HEK293 (cell line): ENCODE results near the gene HHAT.
A peak's percentile ranks its signal among the peaks of the same experiment; 100 is the strongest.

Experiments used
- BCL11B ChIP-seq: fragments of 450-650 bp; formaldehyde crosslinking; IDR thresholded peaks from 2 replicates; pipeline ENCODE4 v1.5.1; 2016; ENCODE audit warnings: low read depth, missing biosample characterization, missing genetic modification characterization
- CTCF ChIP-seq: fragments of 450-650 bp; formaldehyde crosslinking; IDR thresholded peaks from 2 replicates; pipeline ENCODE4 v1.5.1; 2016; ENCODE audit warnings: missing biosample characterization, missing genetic modification characterization
- GLIS2 ChIP-seq: fragments of 450-650 bp; formaldehyde crosslinking; IDR thresholded peaks from 2 replicates; pipeline ENCODE4 v1.5.1; 2016; ENCODE audit warnings: missing biosample characterization, missing genetic modification characterization
- PATZ1 ChIP-seq: fragments of 450-650 bp; formaldehyde crosslinking; IDR thresholded peaks from 2 replicates; pipeline ENCODE4 v1.5.1; 2016; ENCODE audit warnings: missing biosample characterization, missing genetic modification characterization
- SALL2 ChIP-seq: fragments of 450-650 bp; formaldehyde crosslinking; IDR thresholded peaks from 2 replicates; pipeline ENCODE4 v1.5.0; 2017; ENCODE audit warnings: missing biosample characterization, mild to moderate bottlenecking, missing genetic modification characterization, borderline replicate concordance
- SETDB1 ChIP-seq: IDR thresholded peaks from one replicate; pipeline ENCODE4 v1.6.1; 2017; ENCODE audit warnings: mild to moderate bottlenecking, low read length, moderate library complexity, mixed read lengths; ENCODE audit not compliant: insufficient read length
- ZBTB10 ChIP-seq: fragments of 450-650 bp; formaldehyde crosslinking; IDR thresholded peaks from 2 replicates; pipeline ENCODE4 v1.5.1; 2016; ENCODE audit warnings: missing biosample characterization, missing genetic modification characterization
- ZBTB17 ChIP-seq: fragments of 450-650 bp; formaldehyde crosslinking; IDR thresholded peaks from 2 replicates; pipeline ENCODE4 v1.5.1; 2016; ENCODE audit warnings: missing biosample characterization, missing genetic modification characterization
- ZBTB21 ChIP-seq: fragments of 450-650 bp; formaldehyde crosslinking; IDR thresholded peaks from 2 replicates; pipeline ENCODE4 v1.5.1; 2017; ENCODE audit warnings: missing biosample characterization, missing genetic modification characterization
- ZFP37 ChIP-seq: fragments of 450-650 bp; formaldehyde crosslinking; IDR thresholded peaks from 2 replicates; pipeline ENCODE4 v1.5.1; 2016; ENCODE audit warnings: missing biosample characterization, missing genetic modification characterization
- ZFP69B ChIP-seq: fragments of 450-650 bp; formaldehyde crosslinking; IDR thresholded peaks from 2 replicates; pipeline ENCODE4 v1.5.1; 2016; ENCODE audit warnings: missing biosample characterization, missing genetic modification characterization
- ZNF138 ChIP-seq: fragments of 450-650 bp; formaldehyde crosslinking; IDR thresholded peaks from 2 replicates; pipeline ENCODE4 v1.5.1; 2016; ENCODE audit warnings: missing biosample characterization, missing genetic modification characterization, borderline replicate concordance
- ZNF169 ChIP-seq: fragments of 450-650 bp; formaldehyde crosslinking; IDR thresholded peaks from 2 replicates; pipeline ENCODE4 v1.5.1; 2016; ENCODE audit warnings: missing biosample characterization, missing genetic modification characterization
- ZNF2 ChIP-seq: fragments of 450-650 bp; formaldehyde crosslinking; IDR thresholded peaks from 2 replicates; pipeline ENCODE4 v1.5.1; 2016; ENCODE audit warnings: missing biosample characterization, missing genetic modification characterization
- ZNF214 ChIP-seq: fragments of 450-650 bp; formaldehyde crosslinking; IDR thresholded peaks from 2 replicates; pipeline ENCODE4 v1.5.1; 2017; ENCODE audit warnings: missing biosample characterization, mild to moderate bottlenecking, missing genetic modification characterization, borderline replicate concordance
- ZNF221 ChIP-seq: fragments of 450-650 bp; formaldehyde crosslinking; IDR thresholded peaks from 2 replicates; pipeline ENCODE4 v1.5.1; 2017; ENCODE audit warnings: missing biosample characterization, missing genetic modification characterization, borderline replicate concordance
- ZNF239 ChIP-seq: fragments of 450-650 bp; formaldehyde crosslinking; IDR thresholded peaks from 2 replicates; pipeline ENCODE4 v1.5.1; 2016; ENCODE audit warnings: missing biosample characterization, missing genetic modification characterization
- ZNF248 ChIP-seq: fragments of 450-650 bp; formaldehyde crosslinking; IDR thresholded peaks from 2 replicates; pipeline ENCODE4 v1.5.1; 2017; ENCODE audit warnings: missing biosample characterization, missing genetic modification characterization
- ZNF398 ChIP-seq: fragments of 450-650 bp; formaldehyde crosslinking; IDR thresholded peaks from 2 replicates; pipeline ENCODE4 v1.5.1; 2017; ENCODE audit warnings: missing biosample characterization, missing genetic modification characterization
- ZNF426 ChIP-seq: fragments of 450-650 bp; formaldehyde crosslinking; IDR thresholded peaks from 2 replicates; pipeline ENCODE4 v1.5.1; 2017; ENCODE audit warnings: missing biosample characterization, missing genetic modification characterization, mild to moderate bottlenecking, inconsistent platforms, moderate library complexity
- ZNF488 ChIP-seq: fragments of 450-650 bp; formaldehyde crosslinking; IDR thresholded peaks from 2 replicates; pipeline ENCODE4 v1.5.1; 2016; ENCODE audit warnings: missing biosample characterization, missing genetic modification characterization
- ZNF514 ChIP-seq: fragments of 450-650 bp; formaldehyde crosslinking; IDR thresholded peaks from 2 replicates; pipeline ENCODE4 v1.5.1; 2016; ENCODE audit warnings: missing biosample characterization, missing genetic modification characterization
- ZSCAN18 ChIP-seq: fragments of 450-650 bp; formaldehyde crosslinking; IDR thresholded peaks from 2 replicates; pipeline ENCODE4 v1.5.1; 2016; ENCODE audit warnings: missing biosample characterization, missing genetic modification characterization
- TF ChIP-seq, protein P1 (sequence below): fragments of 450-650 bp; formaldehyde crosslinking; IDR thresholded peaks from 2 replicates; pipeline ENCODE4 v1.5.1; 2017; ENCODE audit warnings: missing biosample characterization, missing genetic modification characterization
- TF ChIP-seq, protein P2 (sequence below): fragments of 450-650 bp; formaldehyde crosslinking; IDR thresholded peaks from 2 replicates; pipeline ENCODE4 v1.5.1; 2016; ENCODE audit warnings: missing biosample characterization, missing genetic modification characterization

Gene HHAT

DNA sequence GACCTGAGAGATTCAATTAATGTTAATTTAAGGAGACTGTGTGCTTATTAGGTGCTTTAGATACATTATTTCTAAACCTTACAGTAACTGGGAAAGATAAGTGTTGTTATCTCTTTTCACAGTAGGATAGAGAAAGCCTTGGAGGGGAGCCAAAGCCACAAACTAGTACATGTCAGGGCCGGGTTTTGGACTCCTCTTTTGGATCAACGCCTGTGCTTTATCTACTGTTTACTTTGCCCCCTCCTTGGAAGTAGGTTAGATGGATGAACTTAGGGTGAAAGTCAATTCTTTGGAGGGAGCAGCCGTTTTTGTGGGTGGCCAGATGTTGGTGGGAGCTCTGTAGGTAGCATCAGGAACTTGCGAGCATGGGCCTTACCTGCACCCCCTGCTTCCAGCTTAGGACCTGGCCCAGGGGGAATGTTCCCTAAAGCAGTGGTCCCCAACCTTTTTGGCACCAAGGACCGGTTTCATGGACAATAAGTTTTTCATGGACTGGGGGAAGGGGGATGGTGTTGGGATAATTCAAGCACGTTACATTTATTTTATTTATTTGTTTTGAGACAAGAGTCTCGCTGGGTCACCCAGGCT lies 1.7 kb downstream of the HHAT start (continued):
- TF ChIP-seq ZNF221 (tag by site-specific recombination) (no peak), BCL11B (tag by site-specific recombination) (0 out of 2 replicates have a peak, but pooled peaks have one; percentile 22), CTCF (tag by site-specific recombination) (no peak; the same call in 1 of the 2 replicates), ZNF2 (tag by site-specific recombination) (no peak), ZNF239 (tag by site-specific recombination) (no peak), ZNF169 (tag by site-specific recombination) (no peak), SALL2 (tag by site-specific recombination) (no peak), ZNF138 (tag by site-specific recombination) (no peak), ZBTB10 (0 out of 2 replicates have a peak, but pooled peaks have one; percentile 34), ZNF488 (peak; percentile 37; the same call in 1 of the 2 replicates), ZSCAN18 (no peak), ZNF214 (no peak), PATZ1 (peak; percentile 64), ZBTB17 (no peak), ZNF248 (tag by site-specific recombination) (no peak), SETDB1 (no peak), ZNF398 (peak; percentile 84), ZFP69B (tag by site-specific recombination) (0 out of 2 replicates have a peak, but pooled peaks have one; percentile 10), GLIS2 (tag by site-specific recombination) (no peak), ZBTB21 (0 out of 2 replicates have a peak, but pooled peaks have one; percentile 37), ZNF426 (tag by site-specific recombination) (no peak), ZFP37 (no peak), ZNF514 (tag by site-specific recombination) (no peak)
- TF ChIP-seq, protein P1, sequence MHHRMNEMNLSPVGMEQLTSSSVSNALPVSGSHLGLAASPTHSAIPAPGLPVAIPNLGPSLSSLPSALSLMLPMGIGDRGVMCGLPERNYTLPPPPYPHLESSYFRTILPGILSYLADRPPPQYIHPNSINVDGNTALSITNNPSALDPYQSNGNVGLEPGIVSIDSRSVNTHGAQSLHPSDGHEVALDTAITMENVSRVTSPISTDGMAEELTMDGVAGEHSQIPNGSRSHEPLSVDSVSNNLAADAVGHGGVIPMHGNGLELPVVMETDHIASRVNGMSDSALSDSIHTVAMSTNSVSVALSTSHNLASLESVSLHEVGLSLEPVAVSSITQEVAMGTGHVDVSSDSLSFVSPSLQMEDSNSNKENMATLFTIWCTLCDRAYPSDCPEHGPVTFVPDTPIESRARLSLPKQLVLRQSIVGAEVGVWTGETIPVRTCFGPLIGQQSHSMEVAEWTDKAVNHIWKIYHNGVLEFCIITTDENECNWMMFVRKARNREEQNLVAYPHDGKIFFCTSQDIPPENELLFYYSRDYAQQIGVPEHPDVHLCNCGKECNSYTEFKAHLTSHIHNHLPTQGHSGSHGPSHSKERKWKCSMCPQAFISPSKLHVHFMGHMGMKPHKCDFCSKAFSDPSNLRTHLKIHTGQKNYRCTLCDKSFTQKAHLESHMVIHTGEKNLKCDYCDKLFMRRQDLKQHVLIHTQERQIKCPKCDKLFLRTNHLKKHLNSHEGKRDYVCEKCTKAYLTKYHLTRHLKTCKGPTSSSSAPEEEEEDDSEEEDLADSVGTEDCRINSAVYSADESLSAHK = 0 out of 2 replicates have a peak, but pooled peaks have one; percentile 41
- TF ChIP-seq, protein P2, sequence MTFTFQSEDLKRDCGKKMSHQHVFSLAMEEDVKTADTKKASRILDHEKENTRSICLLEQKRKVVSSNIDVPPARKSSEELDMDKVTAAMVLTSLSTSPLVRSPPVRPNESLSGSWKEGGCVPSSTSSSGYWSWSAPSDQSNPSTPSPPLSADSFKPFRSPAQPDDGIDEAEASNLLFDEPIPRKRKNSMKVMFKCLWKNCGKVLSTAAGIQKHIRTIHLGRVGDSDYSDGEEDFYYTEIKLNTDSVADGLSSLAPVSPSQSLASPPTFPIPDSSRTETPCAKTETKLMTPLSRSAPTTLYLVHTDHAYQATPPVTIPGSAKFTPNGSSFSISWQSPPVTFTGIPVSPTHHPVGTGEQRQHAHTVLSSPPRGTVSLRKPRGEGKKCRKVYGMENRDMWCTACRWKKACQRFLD (tag by site-specific recombination) = no peak
